Measurements from ENCODE around the gene NDUFA6. TPM values are rescaled to one million over a fixed set of nuclear protein-coding genes. Genes with fewer than 3 reads are reported as not detected.

Gene NDUFA6
- polyA plus RNA-seq, 1 donor (not counting 4 experiments of a cell fraction or from before 2014, with no cell fraction given) = 86.7 TPM

- dilution Hi-C loops (cut with MboI; ENCODE audit: extremely low pct_ligation_motif_present, low sequenced_read_pairs) = no loop called here
- Histone ChIP-seq H3K79me2 (ENCODE audit: control insufficient read depth, insufficient read depth, low read length) (peaks cover 3% of the 10 kb centered on the region), H3K9me3 (ENCODE audit: control insufficient read depth, low read depth, low read length) (peaks cover 3% of the 10 kb centered on the region), H3K4me3 (ENCODE audit: control insufficient read depth in 2 of 3, extremely low read depth in 1 of 3, insufficient read depth in 2 of 3, low read depth in 1 of 3, low read length in 3 of 3) (peak within 1 kb of the TSS; percentile 44 to 84 (median 79)), H3K27me3 (ENCODE audit: control insufficient read depth, extremely low read depth, insufficient read depth, low read length) (no peaks in the 10 kb centered on the region), H3K9me1 (ENCODE audit: control insufficient read depth, extremely low read depth, insufficient read depth, low read length) (no peaks in the 10 kb centered on the region), H3K4me1 (ENCODE audit: control insufficient read depth, extremely low read depth, insufficient read depth, low read length) (peaks cover 16% of the 10 kb centered on the region), H3K9ac (ENCODE audit: control insufficient read depth, extremely low read depth, insufficient read depth, low read length) (peak within 1 kb of the TSS; percentile 76), H3K36me3 (ENCODE audit: control insufficient read depth in 2 of 2, extremely low read depth in 1 of 2, insufficient read depth in 2 of 2, low read length in 2 of 2) (peaks cover 7 to 13% of the 10 kb centered on the region in 2 experiments), H3K27ac (ENCODE audit: control insufficient read depth, insufficient read depth, low read length) (peak within 1 kb of the TSS; percentile 72), H3K4me2 (ENCODE audit: control insufficient read depth, extremely low read depth, insufficient read depth, low read depth, low read length) (peak within 1 kb of the TSS; percentile 99), H2AFZ (ENCODE audit: control insufficient read depth, low read length) (peak within 1 kb of the TSS; percentile 99), H4K20me1 (ENCODE audit: control insufficient read depth, extremely low read depth, insufficient read depth, low read length) (no peaks in the 10 kb centered on the region)
- DNase-seq (ENCODE audit: low read depth, low spot score) (peak; percentile 61), FAIRE-seq (peak; percentile 92)
- TF ChIP-seq, protein P1, sequence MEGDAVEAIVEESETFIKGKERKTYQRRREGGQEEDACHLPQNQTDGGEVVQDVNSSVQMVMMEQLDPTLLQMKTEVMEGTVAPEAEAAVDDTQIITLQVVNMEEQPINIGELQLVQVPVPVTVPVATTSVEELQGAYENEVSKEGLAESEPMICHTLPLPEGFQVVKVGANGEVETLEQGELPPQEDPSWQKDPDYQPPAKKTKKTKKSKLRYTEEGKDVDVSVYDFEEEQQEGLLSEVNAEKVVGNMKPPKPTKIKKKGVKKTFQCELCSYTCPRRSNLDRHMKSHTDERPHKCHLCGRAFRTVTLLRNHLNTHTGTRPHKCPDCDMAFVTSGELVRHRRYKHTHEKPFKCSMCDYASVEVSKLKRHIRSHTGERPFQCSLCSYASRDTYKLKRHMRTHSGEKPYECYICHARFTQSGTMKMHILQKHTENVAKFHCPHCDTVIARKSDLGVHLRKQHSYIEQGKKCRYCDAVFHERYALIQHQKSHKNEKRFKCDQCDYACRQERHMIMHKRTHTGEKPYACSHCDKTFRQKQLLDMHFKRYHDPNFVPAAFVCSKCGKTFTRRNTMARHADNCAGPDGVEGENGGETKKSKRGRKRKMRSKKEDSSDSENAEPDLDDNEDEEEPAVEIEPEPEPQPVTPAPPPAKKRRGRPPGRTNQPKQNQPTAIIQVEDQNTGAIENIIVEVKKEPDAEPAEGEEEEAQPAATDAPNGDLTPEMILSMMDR (optimal IDR thresholded peaks at IDR 0.05 in 1 of 3, IDR thresholded peaks at IDR 0.05 in 1 of 3, conservative IDR thresholded peaks at IDR 0.05 in 1 of 3; ENCODE audit: extremely low read depth in 1 of 3, insufficient read depth in 2 of 3, low read length in 3 of 3) = no peak
These were observed 19.8 kb downstream of the NDUFA6 start, which contains the start of gene NAGA for GRCh38 chr22:42070517-42071422. NAGA (minus strand) TSS chr22:42070812; CDS start chr22:42070297, 515 bp downstream.

DNA sequence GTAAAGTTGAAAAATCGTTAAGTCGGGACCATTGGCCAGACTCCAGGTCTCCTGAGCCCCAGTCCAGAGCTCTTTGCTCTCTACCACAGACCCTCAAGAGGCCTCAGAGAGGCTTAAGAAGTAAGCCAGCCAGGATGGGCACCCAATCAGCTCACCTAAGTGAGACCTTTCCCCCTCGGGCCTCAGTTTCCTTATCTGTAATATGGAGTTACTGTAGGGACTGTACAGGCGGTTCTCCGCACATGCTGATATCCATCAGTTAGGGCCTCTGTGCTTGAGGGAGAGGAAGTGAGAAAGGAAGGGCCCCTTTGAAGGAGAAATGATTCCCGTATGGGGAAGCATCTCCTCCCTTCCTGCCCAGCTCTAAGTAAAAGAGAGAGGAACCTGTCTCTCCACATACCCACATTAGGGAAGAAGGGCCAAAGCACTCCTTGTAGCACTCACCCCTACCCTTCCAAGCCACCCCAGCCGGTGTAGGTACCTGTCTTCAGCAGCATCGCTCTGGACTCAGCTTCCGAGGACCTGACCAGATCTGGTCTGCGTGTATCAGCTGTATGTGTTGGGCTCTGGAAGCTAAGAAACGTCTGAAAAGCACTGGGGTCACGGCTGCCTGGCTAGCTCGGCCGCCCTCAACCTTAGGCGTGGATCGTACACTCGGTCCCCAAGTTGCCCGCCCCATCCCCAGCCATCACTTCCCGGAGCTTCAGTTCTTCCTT lies 20.6 kb downstream of the NDUFA6 start:
- Histone ChIP-seq H2AFZ (ENCODE audit: control insufficient read depth, low read length) (peak overlapping the region; percentile 99), H3K4me1 (ENCODE audit: control insufficient read depth, extremely low read depth, insufficient read depth, low read length) (peaks cover 16% of the 10 kb centered on the region), H3K9ac (ENCODE audit: control insufficient read depth, extremely low read depth, insufficient read depth, low read length) (peak overlapping the region; percentile 76), H3K9me3 (ENCODE audit: control insufficient read depth, low read depth, low read length) (no peaks in the 10 kb centered on the region), H4K20me1 (ENCODE audit: control insufficient read depth, extremely low read depth, insufficient read depth, low read length) (no peaks in the 10 kb centered on the region), H3K27ac (ENCODE audit: control insufficient read depth, insufficient read depth, low read length) (peak overlapping the region; percentile 72), H3K27me3 (ENCODE audit: control insufficient read depth, extremely low read depth, insufficient read depth, low read length) (no peaks in the 10 kb centered on the region), H3K4me2 (ENCODE audit: control insufficient read depth, extremely low read depth, insufficient read depth, low read depth, low read length) (peak overlapping the region; percentile 99), H3K79me2 (ENCODE audit: control insufficient read depth, insufficient read depth, low read length) (peaks cover 3% of the 10 kb centered on the region), H3K4me3 (ENCODE audit: control insufficient read depth in 2 of 3, extremely low read depth in 1 of 3, insufficient read depth in 2 of 3, low read depth in 1 of 3, low read length in 3 of 3) (peak overlapping the region; percentile 44 to 84 (median 79)), H3K36me3 (ENCODE audit: control insufficient read depth in 2 of 2, extremely low read depth in 1 of 2, insufficient read depth in 2 of 2, low read length in 2 of 2) (peaks cover 5 to 20% of the 10 kb centered on the region in 2 experiments), H3K9me1 (ENCODE audit: control insufficient read depth, extremely low read depth, insufficient read depth, low read length) (no peaks in the 10 kb centered on the region)
- no peak for FAIRE-seq
- DNase-seq (ENCODE audit: low read depth, low spot score) = no peak
- dilution Hi-C loops (cut with MboI; ENCODE audit: extremely low pct_ligation_motif_present, low sequenced_read_pairs) = no loop called here
- TF ChIP-seq, protein P1 (optimal IDR thresholded peaks at IDR 0.05 in 1 of 3, IDR thresholded peaks at IDR 0.05 in 1 of 3, conservative IDR thresholded peaks at IDR 0.05 in 1 of 3; ENCODE audit: extremely low read depth in 1 of 3, insufficient read depth in 2 of 3, low read length in 3 of 3) = no peak
- TF ChIP-seq EZH2 (IDR thresholded peaks at IDR 0.05; ENCODE audit: low read length) = no peak
